Stimulated activated naive CD8-positive, alpha-beta T cell treated with anti-CD3 and anti-CD28 coated beads, Interleukin-15, amount 100 ng/mL, for 72 hours (primary cell): Measurements from ENCODE around the gene KCNQ1.
A peak's percentile ranks its signal among the peaks of the same experiment; 100 is the strongest.

Experiments used
- ATAC-seq: fragments of 150-1000 bp; cut with Tn5 transposase; 2 replicates; pipeline ENCODE4 v1.10.0; 2021; ENCODE audit warnings: mild to moderate bottlenecking, moderate library complexity
- DNase-seq, 2 donors: peaks; one replicate each; pipeline ENCODE4 v3.0.0; 2021 to 2022
- H3K27ac Mint-ChIP-seq, 2 donors: one replicate each; pipeline ENCODE4 v1.8.0; 2022; ENCODE audit warnings: mild to moderate bottlenecking in 2 of 2, mixed read lengths in 2 of 2, moderate library complexity in 2 of 2
- H3K27me3 Mint-ChIP-seq: one replicate; pipeline ENCODE4 v1.8.0; 2022; ENCODE audit warnings: mixed read lengths
- H3K4me1 Mint-ChIP-seq: one replicate; pipeline ENCODE4 v1.8.0; 2022; ENCODE audit warnings: mild to moderate bottlenecking, mixed read lengths
- H3K4me3 Mint-ChIP-seq, 2 donors: one replicate each; pipeline ENCODE4 v1.8.0; 2022; ENCODE audit warnings: mild to moderate bottlenecking in 2 of 2, mixed read lengths in 2 of 2, moderate library complexity in 1 of 2
- H3K9me3 Mint-ChIP-seq, 2 donors: one replicate each; pipeline ENCODE4 v1.8.0; 2022; ENCODE audit warnings: mixed read lengths in 2 of 2

Gene KCNQ1

GRCh38 chr11:2466869-2467694, 22.3 kb downstream of the KCNQ1 start:
- H3K27ac Mint-ChIP-seq = peak overlapping the region in 1 of 2 donors; percentile 61
- peak; percentile 98 for ATAC-seq
- peak; percentile 50 to 65 for DNase-seq
- no peaks in the 10 kb centered on the region for H3K27me3 Mint-ChIP-seq
- peaks cover 85% of the 10 kb centered on the region for H3K4me1 Mint-ChIP-seq
- peak overlapping the region; percentile 37 to 66 for H3K4me3 Mint-ChIP-seq
- no peaks in the 10 kb centered on the region for H3K9me3 Mint-ChIP-seq

GRCh38 chr11:2467695-2468055, 22.9 kb downstream of the KCNQ1 start:
- H3K4me1 Mint-ChIP-seq = peaks cover 85% of the 10 kb centered on the region

GRCh38 chr11:2468363-2469235, 23.8 kb downstream of the KCNQ1 start:
- H3K4me3 Mint-ChIP-seq = no peak overlapping the region

More at GRCh38 chr11:2467695-2468055, 22.9 kb downstream of the KCNQ1 start:
- Mint-ChIP-seq H3K9me3 (no peaks in the 10 kb centered on the region), H3K27ac (peak overlapping the region in 1 of 2 donors; percentile 61), H3K27me3 (no peaks in the 10 kb centered on the region), H3K4me3 (peak overlapping the region; percentile 29 to 66)
- no peak for DNase-seq
- ATAC-seq = peak; percentile 14

GRCh38 chr11:2470495-2470894, 25.7 kb downstream of the KCNQ1 start:
- Mint-ChIP-seq H3K27ac (no peak overlapping the region), H3K4me1 (peaks cover 72% of the 10 kb centered on the region), H3K27me3 (no peaks in the 10 kb centered on the region), H3K9me3 (no peaks in the 10 kb centered on the region), H3K4me3 (no peak overlapping the region)
- DNase-seq (no peak), ATAC-seq (no peak)

More at GRCh38 chr11:2468363-2469235, 23.8 kb downstream of the KCNQ1 start:
- DNase-seq (no peak), ATAC-seq (no peak)
- Mint-ChIP-seq H3K27me3 (no peaks in the 10 kb centered on the region), H3K27ac (no peak overlapping the region), H3K9me3 (no peaks in the 10 kb centered on the region), H3K4me1 (peaks cover 79% of the 10 kb centered on the region)

- H3K4me3 Mint-ChIP-seq = no peak overlapping the region
- no peaks in the 10 kb centered on the region for H3K9me3 Mint-ChIP-seq
- peaks cover 67% of the 10 kb centered on the region for H3K4me1 Mint-ChIP-seq
- H3K27ac Mint-ChIP-seq = no peak overlapping the region
- DNase-seq (no peak), ATAC-seq (no peak)
- H3K27me3 Mint-ChIP-seq = no peaks in the 10 kb centered on the region
Observed at GRCh38 chr11:2471048-2471803, 26.4 kb downstream of the KCNQ1 start.

- ATAC-seq (no peak), DNase-seq (no peak)
- H3K9me3 Mint-ChIP-seq = no peaks in the 10 kb centered on the region
- peaks cover 62% of the 10 kb centered on the region for H3K4me1 Mint-ChIP-seq
- H3K4me3 Mint-ChIP-seq = no peak overlapping the region
- H3K27ac Mint-ChIP-seq = no peak overlapping the region
- H3K27me3 Mint-ChIP-seq = no peaks in the 10 kb centered on the region
Observed at GRCh38 chr11:2471804-2472096, 26.9 kb downstream of the KCNQ1 start.

- peaks cover 54% of the 10 kb centered on the region for H3K4me1 Mint-ChIP-seq
- ATAC-seq (no peak), DNase-seq (no peak)
- H3K27ac Mint-ChIP-seq = peak overlapping the region; percentile 15 to 61
- no peaks in the 10 kb centered on the region for H3K9me3 Mint-ChIP-seq
- H3K4me3 Mint-ChIP-seq = no peak overlapping the region
- H3K27me3 Mint-ChIP-seq = no peaks in the 10 kb centered on the region
Observed at GRCh38 chr11:2472428-2473186, 27.8 kb downstream of the KCNQ1 start.

GRCh38 chr11:2473361-2474058, 28.7 kb downstream of the KCNQ1 start:
- ATAC-seq (no peak), DNase-seq (no peak)
- no peak overlapping the region for H3K4me3 Mint-ChIP-seq
- no peak overlapping the region for H3K27ac Mint-ChIP-seq
- peaks cover 6 to 9% of the 10 kb centered on the region in 2 donors for H3K9me3 Mint-ChIP-seq
- no peaks in the 10 kb centered on the region for H3K27me3 Mint-ChIP-seq
- H3K4me1 Mint-ChIP-seq = peaks cover 44% of the 10 kb centered on the region

- H3K27ac Mint-ChIP-seq = peak overlapping the region in 1 of 2 donors; percentile 48
- H3K4me3 Mint-ChIP-seq = no peak overlapping the region
- no peaks in the 10 kb centered on the region for H3K27me3 Mint-ChIP-seq
- H3K4me1 Mint-ChIP-seq = peaks cover 37% of the 10 kb centered on the region
- no peak for DNase-seq
- ATAC-seq = no peak
- peaks cover 6 to 16% of the 10 kb centered on the region in 2 donors for H3K9me3 Mint-ChIP-seq
Observed at GRCh38 chr11:2474059-2474901, 29.5 kb downstream of the KCNQ1 start.

GRCh38 chr11:2475136-2475918, 30.5 kb downstream of the KCNQ1 start:
- Mint-ChIP-seq H3K4me1 (peaks cover 36% of the 10 kb centered on the region), H3K4me3 (no peak overlapping the region), H3K9me3 (peaks cover 14 to 27% of the 10 kb centered on the region in 2 donors), H3K27ac (peak overlapping the region in 1 of 2 donors; percentile 63), H3K27me3 (no peaks in the 10 kb centered on the region)
- DNase-seq (no peak), ATAC-seq (no peak)

GRCh38 chr11:2477254-2477653, 32.4 kb downstream of the KCNQ1 start:
- no peaks in the 10 kb centered on the region for H3K27me3 Mint-ChIP-seq
- peaks cover 39% of the 10 kb centered on the region for H3K4me1 Mint-ChIP-seq
- peaks cover 19 to 33% of the 10 kb centered on the region in 2 donors for H3K9me3 Mint-ChIP-seq
- no peak overlapping the region for H3K4me3 Mint-ChIP-seq
- no peak overlapping the region for H3K27ac Mint-ChIP-seq
- DNase-seq = no peak
- no peak for ATAC-seq

- Mint-ChIP-seq H3K9me3 (peaks cover 19 to 33% of the 10 kb centered on the region in 2 donors), H3K4me1 (peaks cover 32% of the 10 kb centered on the region), H3K4me3 (no peak overlapping the region), H3K27ac (peak overlapping the region in 1 of 2 donors; percentile 48), H3K27me3 (no peaks in the 10 kb centered on the region)
- DNase-seq (no peak), ATAC-seq (no peak)
Observed at GRCh38 chr11:2477936-2478335, 33.1 kb downstream of the KCNQ1 start.
